GM12892 (cell line): ENCODE results near the gene ETFA.

Experiments used
- DNase-seq: peaks from one replicate; pipeline ENCODE4 v3.0.0; 2011; ENCODE audit not compliant: insufficient read length
- FAIRE-seq: peaks from 2 replicates; lab custom pipeline; 2011; peaks lifted over from hg19 to GRCh38; lab: Jason Lieb, UNC
- POLR2A ChIP-seq: IDR thresholded peaks from 2 replicates; pipeline ENCODE4 v1.6.1; 2011; ENCODE audit warnings: low read depth, low read length, control low read depth
- POLR2AphosphoS5 ChIP-seq: IDR thresholded peaks from 2 replicates; pipeline ENCODE4 v1.6.1; 2011; ENCODE audit warnings: low read depth, low read length, control low read depth
- TAF1 ChIP-seq: IDR thresholded peaks from 2 replicates; pipeline ENCODE4 v1.6.1; 2011; ENCODE audit warnings: low read depth, mild to moderate bottlenecking, control low read depth, low read length, borderline replicate concordance

ETFA gene

DNA sequence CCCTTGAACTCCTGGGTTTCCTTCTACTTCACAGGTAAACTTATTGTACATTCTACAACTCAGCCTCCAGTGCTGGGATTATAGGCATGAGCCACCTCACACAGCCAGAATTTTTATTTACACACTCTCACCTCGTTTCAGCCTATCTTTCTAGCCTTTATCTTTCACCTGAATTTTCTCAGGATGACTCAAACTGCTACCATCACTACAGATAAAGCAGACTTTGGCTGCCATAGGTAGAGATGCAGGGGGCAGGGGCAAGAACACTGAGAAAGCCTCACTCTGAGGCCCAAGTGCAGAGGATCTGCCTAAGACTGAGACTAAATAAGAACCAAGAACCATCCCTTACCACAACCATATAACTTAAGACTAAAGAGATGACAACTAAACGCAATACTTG is 59.0 kb downstream of the ETFA start:
- FAIRE-seq, result no peak
- TF ChIP-seq TAF1, result no peak
- no peak for TF ChIP-seq POLR2A
- TF ChIP-seq POLR2AphosphoS5, result no peak

DNA sequence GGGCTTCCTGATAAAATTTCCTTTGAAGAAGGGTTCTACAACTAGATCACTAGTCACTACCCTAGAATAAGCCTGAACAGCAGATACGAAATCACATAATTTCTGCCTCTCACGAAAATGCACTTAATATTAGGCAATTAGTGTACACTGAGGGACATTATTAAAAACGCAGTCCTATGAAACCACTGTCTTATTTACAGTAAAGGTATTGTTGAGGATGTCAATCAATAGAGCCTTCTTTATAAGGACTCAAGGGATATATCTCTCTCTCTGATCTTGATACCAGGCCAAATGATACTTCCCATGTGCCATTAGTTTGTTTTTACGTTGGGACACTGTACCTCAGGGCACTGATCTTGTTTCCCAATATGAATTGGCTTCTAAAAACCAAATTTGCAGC is 59.6 kb downstream of the ETFA start:
- FAIRE-seq (no peak), DNase-seq (no peak)
- TF ChIP-seq TAF1, result no peak
- no peak for TF ChIP-seq POLR2AphosphoS5
- TF ChIP-seq POLR2A, result no peak

More for the DNA sequence above, 59.0 kb downstream of the ETFA start:
- DNase-seq, result no peak

DNA sequence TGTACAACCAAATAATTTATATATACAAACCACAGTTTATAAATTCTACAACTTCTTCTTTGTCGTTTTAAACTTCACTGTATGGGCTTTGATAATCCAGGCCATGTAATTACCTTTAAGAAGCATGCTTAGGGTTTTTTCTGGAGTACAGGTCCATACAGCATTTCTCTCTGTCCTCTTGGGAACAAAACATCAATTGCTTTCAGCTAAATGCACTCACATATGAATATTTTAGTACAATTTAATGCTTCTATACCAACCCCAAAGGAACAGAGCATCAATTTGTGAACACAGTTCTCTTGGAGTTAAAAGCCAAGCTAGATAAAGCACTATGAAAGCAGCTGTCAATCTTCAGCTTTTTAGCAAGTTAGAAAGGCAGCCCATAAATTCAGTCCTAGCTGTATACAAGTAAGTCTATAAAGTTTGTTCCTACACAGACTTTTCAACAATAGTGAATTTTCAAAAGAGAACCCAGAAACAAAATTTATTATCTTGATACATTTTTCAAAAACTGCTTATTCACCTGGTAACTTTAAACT is 66.1 kb downstream of the ETFA start:
- FAIRE-seq, result no peak
- no peak for DNase-seq

GRCh38 chr15:76239786-76240185 is 71.5 kb downstream of the ETFA start:
- TF ChIP-seq POLR2AphosphoS5 (no peak), TAF1 (no peak), POLR2A (no peak)
- no peak for DNase-seq
- no peak for FAIRE-seq

More for the DNA sequence above, 66.1 kb downstream of the ETFA start:
- TF ChIP-seq TAF1, result no peak
- no peak for TF ChIP-seq POLR2AphosphoS5

DNA sequence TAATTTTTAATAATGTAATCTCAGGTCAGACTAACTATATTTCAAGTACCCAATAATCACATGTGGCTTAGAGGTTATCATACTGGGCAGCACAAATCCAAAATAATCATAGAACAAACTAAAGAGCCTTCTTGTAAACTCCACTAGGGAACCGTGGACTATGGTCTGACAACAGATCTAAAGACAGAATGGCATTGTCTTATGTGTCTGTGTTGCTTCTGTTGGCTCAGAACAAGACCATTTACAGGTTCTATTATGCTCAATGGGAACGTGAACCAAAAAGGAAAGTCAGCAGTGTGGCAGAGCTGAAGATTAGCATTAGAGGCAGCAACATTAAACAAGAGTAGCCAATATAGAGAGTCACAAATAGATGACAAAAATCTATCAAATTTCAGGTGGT is 74.9 kb downstream of the ETFA start:
- TF ChIP-seq POLR2A (no peak), POLR2AphosphoS5 (no peak), TAF1 (no peak)
- DNase-seq (no peak), FAIRE-seq (no peak)

- DNase-seq, result no peak
- TF ChIP-seq TAF1, result no peak
- TF ChIP-seq POLR2A, result no peak
- TF ChIP-seq POLR2AphosphoS5, result no peak
- peak; percentile 68 for FAIRE-seq
Observed at GRCh38 chr15:76235186-76235826, 76.0 kb downstream of the ETFA start.

GRCh38 chr15:76234337-76234889 is 76.9 kb downstream of the ETFA start:
- DNase-seq (no peak), FAIRE-seq (no peak)
- TF ChIP-seq POLR2AphosphoS5 (no peak), TAF1 (no peak), POLR2A (no peak)

DNA sequence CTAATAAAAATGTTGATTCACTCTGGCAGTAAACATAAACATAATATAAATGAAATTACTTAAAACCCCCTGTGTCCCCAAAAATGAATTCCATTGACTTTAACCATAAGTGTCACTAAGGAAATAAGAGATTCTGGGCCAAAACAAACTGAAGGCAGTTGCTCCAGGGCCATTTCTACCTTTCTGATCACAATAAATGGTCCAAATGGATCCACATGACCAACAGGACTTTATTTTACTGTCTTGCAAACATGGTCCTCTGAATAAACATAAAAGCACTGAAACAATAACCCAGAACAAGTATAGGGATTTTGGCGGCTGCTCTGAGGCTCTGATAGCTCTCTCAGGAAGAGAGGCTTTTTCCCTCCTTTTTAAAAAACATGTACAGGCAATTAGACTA is 77.3 kb downstream of the ETFA start:
- DNase-seq (no peak), FAIRE-seq (no peak)
- TF ChIP-seq POLR2A (no peak), TAF1 (no peak), POLR2AphosphoS5 (no peak)

DNA sequence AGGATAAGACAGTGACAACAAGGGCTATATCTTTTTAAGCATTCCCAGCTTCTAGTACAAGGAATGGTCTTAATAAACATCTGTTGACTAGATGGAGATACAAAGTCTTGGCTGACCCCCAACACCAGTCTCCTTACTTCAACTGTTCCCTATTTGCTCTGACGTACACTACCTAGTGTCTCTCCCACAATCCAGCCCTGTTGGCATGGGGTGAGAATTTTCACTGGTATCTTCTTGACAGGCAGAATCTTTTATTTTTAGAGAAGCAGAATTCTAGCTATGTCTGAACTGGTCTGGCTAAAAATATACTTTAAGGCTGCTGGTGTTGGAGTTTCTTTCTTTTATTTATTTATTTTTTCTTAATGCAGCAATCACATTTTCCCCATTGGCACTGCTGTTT is 82.0 kb downstream of the ETFA start:
- DNase-seq (no peak), FAIRE-seq (no peak)
- TF ChIP-seq POLR2A (no peak), POLR2AphosphoS5 (no peak), TAF1 (no peak)

DNA sequence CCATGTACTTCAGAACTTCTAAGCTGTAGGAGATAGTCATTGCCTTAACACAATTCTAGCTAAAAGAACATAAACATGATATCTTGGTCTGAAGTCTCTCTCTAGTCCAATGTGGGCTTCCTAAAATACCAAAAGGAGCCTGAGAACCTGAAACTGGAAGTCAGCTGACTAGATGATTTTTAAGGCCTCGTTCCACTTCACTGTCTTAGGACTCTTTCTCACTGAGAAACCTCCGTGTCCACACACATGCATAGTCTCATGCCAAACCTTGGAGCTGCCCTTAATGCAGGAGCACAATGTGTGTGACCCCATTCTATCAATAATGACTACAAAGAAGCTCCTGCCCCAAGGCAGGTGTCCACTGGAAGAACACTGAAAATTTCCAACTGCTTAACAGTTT is 87.7 kb downstream of the ETFA start:
- FAIRE-seq, result peak; percentile 84
- DNase-seq, result no peak
- no peak for TF ChIP-seq TAF1
- no peak for TF ChIP-seq POLR2A
- TF ChIP-seq POLR2AphosphoS5, result no peak

- FAIRE-seq, result no peak
- no peak for TF ChIP-seq TAF1
- TF ChIP-seq POLR2A, result no peak
- TF ChIP-seq POLR2AphosphoS5, result no peak
- no peak for DNase-seq
Observed at GRCh38 chr15:76222159-76222558, 89.1 kb downstream of the ETFA start.

DNA sequence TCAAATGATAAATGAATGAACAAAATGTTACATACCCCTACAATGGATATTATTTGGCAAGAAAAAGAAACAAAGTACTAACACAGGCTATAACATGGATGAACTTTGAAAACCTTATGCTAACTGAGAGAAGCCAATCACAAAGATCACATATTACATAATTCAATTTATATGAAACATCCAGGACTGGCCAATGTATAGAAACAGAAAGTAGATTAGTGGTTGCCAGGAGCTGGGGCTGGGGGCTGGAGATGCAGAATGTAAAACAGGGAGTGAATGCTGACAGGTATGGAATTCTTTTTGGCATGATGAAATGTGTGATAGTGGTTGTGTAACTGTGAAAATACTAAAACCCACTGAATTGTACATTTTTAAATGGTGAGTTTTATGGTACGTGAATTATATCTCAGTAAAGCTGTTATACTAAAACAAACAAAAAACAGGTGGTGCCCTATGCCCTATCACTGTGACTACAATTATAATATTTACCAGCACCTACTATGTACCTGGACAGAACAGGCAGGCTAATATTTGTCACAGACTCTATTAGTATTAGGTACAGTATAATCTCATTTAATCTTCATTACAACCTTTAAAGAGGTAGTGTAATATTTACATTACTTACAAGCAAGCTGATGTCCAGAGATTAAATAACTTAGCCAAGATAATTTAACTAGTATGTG is 90.0 kb downstream of the ETFA start:
- FAIRE-seq, result peak; percentile 56

More for the DNA sequence above, 90.0 kb downstream of the ETFA start:
- DNase-seq, result no peak
- TF ChIP-seq TAF1, result no peak
- no peak for TF ChIP-seq POLR2A
- TF ChIP-seq POLR2AphosphoS5, result no peak
